ENCODE measurements around the gene CGNL1. TPM values are rescaled to one million over a fixed set of nuclear protein-coding genes. Genes with fewer than 3 reads are reported as not detected.

The CGNL1 gene
- total RNA-seq, 6 experiments from 2014 or later: 23.6 to 54.5 (median 42.9) TPM

- intact Hi-C loops (cut with DNase I): no loop called here
- 37% methylated on average over 6 of the region's 15 CpGs for WGBS (ENCODE audit: insufficient coverage, low coverage, low lambda C conversion rate, missing lambda C conversion rate)
- Histone ChIP-seq H3K4me1 (peaks cover 0 to 29% (median 5%) of the 10 kb centered on the region in 4 donors), H3K4me3 (no peak overlapping the region), H3K27ac (peak overlapping the region in 1 of 3 donors; percentile 67), H3K36me3 (peaks cover 0 to 10% (median 0%) of the 10 kb centered on the region in 4 donors), H3K27me3 (no peaks in the 10 kb centered on the region), H3K9me3 (no peaks in the 10 kb centered on the region)
- ATAC-seq (peak; percentile 86 to 96 (median 94)), DNase-seq (peak; percentile 33 to 84 (median 79))
- no peak for TF ChIP-seq CTCF (IDR thresholded peaks at IDR 0.05)
- TF ChIP-seq POLR2A (IDR thresholded peaks at IDR 0.05): peak; percentile 24
Measured at GRCh38 chr15:57496946-57497869, 120.9 kb downstream of the CGNL1 start.

GRCh38 chr15:57500256-57500655 lies 124.0 kb downstream of the CGNL1 start:
- TF ChIP-seq CTCF (IDR thresholded peaks at IDR 0.05) (no peak), POLR2A (IDR thresholded peaks at IDR 0.05) (no peak)
- H3K36me3 ChIP-seq: no peaks in the 10 kb centered on the region
- no peaks in the 10 kb centered on the region for H3K27me3 ChIP-seq
- intact Hi-C loops (cut with DNase I): no loop called here
- no peaks in the 10 kb centered on the region for H3K9me3 ChIP-seq
- ATAC-seq: no peak
- no peak for DNase-seq
- WGBS (ENCODE audit: insufficient coverage, low coverage, low lambda C conversion rate, missing lambda C conversion rate): 67% methylated on average over 7 of the region's 10 CpGs
- peaks cover 0 to 39% (median 5%) of the 10 kb centered on the region in 4 donors for H3K4me1 ChIP-seq
- no peak overlapping the region for H3K4me3 ChIP-seq
- H3K27ac ChIP-seq: no peak overlapping the region

- Histone ChIP-seq H3K27me3 (no peaks in the 10 kb centered on the region), H3K36me3 (no peaks in the 10 kb centered on the region), H3K9me3 (no peaks in the 10 kb centered on the region), H3K27ac (no peak overlapping the region), H3K4me3 (no peak overlapping the region), H3K4me1 (peaks cover 0 to 31% (median 4%) of the 10 kb centered on the region in 4 donors)
- 100% methylated on average over 2 of the region's 6 CpGs for WGBS (ENCODE audit: insufficient coverage, low coverage, low lambda C conversion rate, missing lambda C conversion rate)
- TF ChIP-seq CTCF (IDR thresholded peaks at IDR 0.05): no peak
- TF ChIP-seq POLR2A (IDR thresholded peaks at IDR 0.05): no peak
- ATAC-seq (no peak), DNase-seq (no peak)
- intact Hi-C loops (cut with DNase I): no loop called here
Measured at GRCh38 chr15:57500979-57501576, 124.8 kb downstream of the CGNL1 start.

GRCh38 chr15:57502116-57502515 lies 125.8 kb downstream of the CGNL1 start:
- H3K36me3 ChIP-seq: no peaks in the 10 kb centered on the region
- ATAC-seq: peak in 1 of 4 donors; percentile 22
- DNase-seq: no peak
- peak overlapping the region in 1 of 3 donors; percentile 5 for H3K27ac ChIP-seq
- TF ChIP-seq CTCF (IDR thresholded peaks at IDR 0.05) (no peak), POLR2A (IDR thresholded peaks at IDR 0.05) (no peak)
- intact Hi-C loops (cut with DNase I): no loop called here
- H3K9me3 ChIP-seq: no peaks in the 10 kb centered on the region
- no peak overlapping the region for H3K4me3 ChIP-seq
- H3K27me3 ChIP-seq: no peaks in the 10 kb centered on the region
- WGBS (ENCODE audit: insufficient coverage, low coverage, low lambda C conversion rate, missing lambda C conversion rate): 47% methylated on average over 2 of the region's 2 CpGs
- peaks cover 0 to 21% (median 0%) of the 10 kb centered on the region in 4 donors for H3K4me1 ChIP-seq
